Measurements from ENCODE around the gene CHL1. TPM values are rescaled to one million over a fixed set of nuclear protein-coding genes. Genes with fewer than 3 reads are reported as not detected.

CHL1 gene
- total and polyA plus RNA-seq, 3 donors from 2014 or later = 9.0 to 15.4 (median 9.1) TPM

DNA sequence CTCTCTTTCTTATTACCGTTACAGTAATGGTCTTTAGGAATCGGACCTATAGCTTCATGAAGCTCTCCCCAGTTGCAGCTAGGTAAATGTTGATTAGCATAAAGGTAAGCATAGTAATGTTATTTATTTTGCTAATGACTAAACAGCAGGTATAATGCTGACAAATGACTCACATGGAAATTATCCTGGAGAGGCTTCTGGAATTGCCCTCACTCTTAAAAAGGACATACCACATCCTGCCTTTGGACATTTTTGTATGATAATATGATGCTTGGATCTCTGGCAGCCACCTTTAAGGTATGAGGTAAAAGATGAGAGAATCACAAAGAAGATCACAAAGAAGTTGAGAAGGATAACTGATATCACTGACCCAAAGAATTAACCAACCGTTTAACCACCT lies 238.6 kb downstream of the CHL1 start:
- Histone ChIP-seq H3K9me3 (no peaks in the 10 kb centered on the region), H3K4me1 (no peaks in the 10 kb centered on the region), H3K27me3 (no peaks in the 10 kb centered on the region), H3K27ac (no peak overlapping the region), H3K36me3 (ENCODE audit: low read depth, missing control alignments) (no peaks in the 10 kb centered on the region), H3K4me3 (no peak overlapping the region)
- TF ChIP-seq CTCF (IDR thresholded peaks at IDR 0.05) = no peak
- no peak for TF ChIP-seq POLR2A (IDR thresholded peaks at IDR 0.05)
- intact Hi-C loops (cut with DNase I; ENCODE audit: low total_unique reads) = no loop called here
- 78 to 81% methylated on average over 3 of the region's 3 CpGs for WGBS, 2 donors
- no peak for DNase-seq

GRCh38 chr3:436053-436452 lies 239.5 kb downstream of the CHL1 start:
- Histone ChIP-seq H3K4me3 (no peak overlapping the region), H3K36me3 (ENCODE audit: low read depth, missing control alignments) (no peaks in the 10 kb centered on the region), H3K27ac (no peak overlapping the region), H3K9me3 (no peaks in the 10 kb centered on the region), H3K27me3 (no peaks in the 10 kb centered on the region), H3K4me1 (no peaks in the 10 kb centered on the region)
- WGBS, 2 donors = 57 to 64% methylated on average over 2 of the region's 2 CpGs
- TF ChIP-seq POLR2A (IDR thresholded peaks at IDR 0.05) = no peak
- no peak for DNase-seq
- intact Hi-C loops (cut with DNase I; ENCODE audit: low total_unique reads) = no loop called here

DNA sequence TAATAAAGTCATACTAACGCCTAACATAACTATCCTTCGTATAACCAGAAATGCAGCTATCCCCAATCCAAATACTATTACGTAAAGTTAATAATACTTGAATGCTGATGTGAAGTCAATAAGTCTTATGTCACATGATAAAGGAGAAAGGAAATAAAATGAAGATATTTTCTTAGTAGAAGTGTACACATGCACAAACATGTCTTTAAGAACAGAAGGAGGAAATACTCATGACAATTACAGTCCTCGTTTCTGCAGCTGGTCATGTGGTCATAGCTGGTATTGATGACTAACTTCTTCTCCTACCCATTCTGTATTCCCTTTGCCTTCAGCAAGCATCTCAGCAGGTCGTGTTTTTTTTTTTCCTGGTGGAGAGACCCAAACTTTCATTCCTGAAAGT lies 244.3 kb downstream of the CHL1 start:
- no peak for DNase-seq
- intact Hi-C loops (cut with DNase I; ENCODE audit: low total_unique reads) = no loop called here
- H3K27me3 ChIP-seq = no peaks in the 10 kb centered on the region
- H3K36me3 ChIP-seq (ENCODE audit: low read depth, missing control alignments) = no peaks in the 10 kb centered on the region
- TF ChIP-seq POLR2A (IDR thresholded peaks at IDR 0.05) (no peak), CTCF (IDR thresholded peaks at IDR 0.05) (no peak)
- H3K4me3 ChIP-seq = no peak overlapping the region
- H3K9me3 ChIP-seq = no peaks in the 10 kb centered on the region
- no peak overlapping the region for H3K27ac ChIP-seq
- H3K4me1 ChIP-seq = no peaks in the 10 kb centered on the region
- 86 to 88% methylated on average over 5 of the region's 5 CpGs for WGBS, 2 donors

- H3K36me3 ChIP-seq (ENCODE audit: low read depth, missing control alignments) = no peaks in the 10 kb centered on the region
- DNase-seq = no peak
- no peaks in the 10 kb centered on the region for H3K27me3 ChIP-seq
- no peaks in the 10 kb centered on the region for H3K9me3 ChIP-seq
- H3K4me3 ChIP-seq = no peak overlapping the region
- H3K27ac ChIP-seq = no peak overlapping the region
- intact Hi-C loops (cut with DNase I; ENCODE audit: low total_unique reads) = no loop called here
- TF ChIP-seq CTCF (IDR thresholded peaks at IDR 0.05) (no peak), POLR2A (IDR thresholded peaks at IDR 0.05) (no peak)
- H3K4me1 ChIP-seq = no peaks in the 10 kb centered on the region
- WGBS, 2 donors = 87 to 93% methylated on average over 2 of the region's 2 CpGs
These were observed 249.4 kb downstream of the CHL1 start for GRCh38 chr3:445960-446359.

- no peak overlapping the region for H3K27ac ChIP-seq
- DNase-seq = no peak
- H3K4me3 ChIP-seq = no peak overlapping the region
- WGBS, 2 donors = 89 to 90% methylated on average over 5 of the region's 5 CpGs
- H3K4me1 ChIP-seq = no peaks in the 10 kb centered on the region
- no peaks in the 10 kb centered on the region for H3K36me3 ChIP-seq (ENCODE audit: low read depth, missing control alignments)
- H3K9me3 ChIP-seq = no peaks in the 10 kb centered on the region
- intact Hi-C loops (cut with DNase I; ENCODE audit: low total_unique reads) = no loop called here
- TF ChIP-seq POLR2A (IDR thresholded peaks at IDR 0.05) = no peak
- no peak for TF ChIP-seq CTCF (IDR thresholded peaks at IDR 0.05)
- no peaks in the 10 kb centered on the region for H3K27me3 ChIP-seq
These were observed 251.1 kb downstream of the CHL1 start for GRCh38 chr3:447671-448070.
